GM12874 (cell line): ENCODE data around the gene SGSM2.

ENCODE experiments used
- CTCF ChIP-seq: IDR thresholded peaks from 2 replicates; pipeline ENCODE4 v1.5.1; 2011; ENCODE audit warnings: low read depth, mild to moderate bottlenecking, control low read depth, low read length, moderate library complexity; ENCODE audit not compliant: insufficient read depth

SGSM2 gene

GRCh38 chr17:2371183-2372130 is 34.2 kb downstream of the SGSM2 start:
- TF ChIP-seq CTCF, result no peak

- no peak for TF ChIP-seq CTCF
Observed at GRCh38 chr17:2372180-2372579, 34.9 kb downstream of the SGSM2 start.

GRCh38 chr17:2372681-2373080 is 35.4 kb downstream of the SGSM2 start:
- no peak for TF ChIP-seq CTCF

- TF ChIP-seq CTCF, result no peak
Observed at GRCh38 chr17:2373179-2373578, 35.9 kb downstream of the SGSM2 start.

GRCh38 chr17:2374549-2375285 is 37.4 kb downstream of the SGSM2 start:
- TF ChIP-seq CTCF, result no peak

GRCh38 chr17:2375406-2375805 is 38.1 kb downstream of the SGSM2 start:
- no peak for TF ChIP-seq CTCF

- no peak for TF ChIP-seq CTCF
Observed at GRCh38 chr17:2376107-2376506, 38.8 kb downstream of the SGSM2 start.
